Inflammatory macrophage treated with lipopolysaccharide for 4 hours (primary cell): Measurements from ENCODE around the gene MAN1C1.

Source experiments
- DNase-seq: peaks from one replicate; pipeline ENCODE4 v3.0.0-alpha.2; 2020

The MAN1C1 gene

GRCh38 chr1:25790472-25790871, 173.9 kb downstream of the MAN1C1 start:
- DNase-seq, result no peak

DNA sequence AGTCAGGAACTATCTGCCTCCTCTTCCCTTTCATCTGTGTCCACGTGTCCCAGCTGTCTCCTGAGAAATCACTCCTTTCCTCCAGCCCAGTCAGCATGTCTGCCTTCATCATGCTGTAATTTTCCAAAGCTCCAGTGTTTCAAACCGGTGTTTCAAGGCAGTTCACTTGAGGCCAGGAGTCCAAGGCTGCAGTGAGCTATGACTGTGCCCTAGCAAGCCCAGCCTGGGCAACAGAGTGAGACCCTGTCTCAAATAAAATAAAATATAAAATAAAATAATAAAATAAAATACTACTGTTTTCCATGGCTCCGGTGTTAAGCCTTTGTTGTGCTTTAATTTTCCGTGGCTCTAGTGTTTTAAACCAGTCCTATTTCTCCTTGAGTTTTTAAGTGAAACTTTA, 175.5 kb downstream of the MAN1C1 start:
- DNase-seq, result no peak

DNA sequence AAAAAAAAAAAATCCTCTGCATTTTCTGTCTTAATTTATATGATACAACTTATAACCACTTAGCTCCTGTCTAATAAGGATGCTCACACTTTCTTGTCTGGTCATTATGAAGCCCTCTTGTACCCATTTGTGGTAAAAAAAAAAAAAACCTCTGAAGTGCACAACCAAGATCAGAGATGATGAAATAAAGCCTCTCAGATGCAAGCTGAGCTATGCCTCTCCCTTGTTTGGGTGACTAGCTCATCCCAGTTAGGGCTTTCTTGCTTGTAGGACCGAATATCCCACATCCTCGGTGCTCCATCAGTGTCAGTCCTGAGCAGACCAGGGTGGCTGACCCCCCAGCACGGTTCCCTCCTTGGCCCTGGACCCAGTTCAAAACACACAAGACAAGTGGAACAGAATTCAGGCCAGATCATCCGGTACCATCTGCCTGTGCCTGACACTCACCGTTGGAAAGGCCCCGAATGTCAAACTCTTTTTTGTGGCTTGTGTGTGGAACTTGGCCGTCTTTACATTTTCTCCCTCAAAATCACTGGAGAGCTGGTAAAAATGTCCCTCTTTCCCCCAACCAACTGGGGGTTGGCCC, 177.1 kb downstream of the MAN1C1 start:
- no peak for DNase-seq

- DNase-seq, result no peak
These were observed 177.7 kb downstream of the MAN1C1 start for GRCh38 chr1:25794325-25794724.

DNA sequence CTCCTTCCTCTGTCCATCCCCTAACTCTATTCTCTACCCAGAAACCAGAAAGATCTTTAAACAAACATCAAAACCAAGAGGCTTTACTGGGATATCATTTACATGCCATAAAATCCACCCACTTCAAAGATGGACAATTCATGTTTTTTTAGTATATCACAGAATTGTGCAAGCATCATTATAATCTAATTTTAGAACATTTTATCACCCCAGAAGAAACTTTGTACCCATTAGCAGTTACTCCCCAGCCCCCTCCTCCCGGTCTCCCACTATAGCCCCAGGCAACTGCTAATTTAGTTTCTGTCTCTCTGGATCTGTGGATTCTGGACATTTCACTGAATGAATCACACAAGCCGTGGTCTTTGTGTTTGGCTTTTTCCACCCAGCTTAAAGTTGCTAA, 178.6 kb downstream of the MAN1C1 start:
- DNase-seq, result no peak

DNA sequence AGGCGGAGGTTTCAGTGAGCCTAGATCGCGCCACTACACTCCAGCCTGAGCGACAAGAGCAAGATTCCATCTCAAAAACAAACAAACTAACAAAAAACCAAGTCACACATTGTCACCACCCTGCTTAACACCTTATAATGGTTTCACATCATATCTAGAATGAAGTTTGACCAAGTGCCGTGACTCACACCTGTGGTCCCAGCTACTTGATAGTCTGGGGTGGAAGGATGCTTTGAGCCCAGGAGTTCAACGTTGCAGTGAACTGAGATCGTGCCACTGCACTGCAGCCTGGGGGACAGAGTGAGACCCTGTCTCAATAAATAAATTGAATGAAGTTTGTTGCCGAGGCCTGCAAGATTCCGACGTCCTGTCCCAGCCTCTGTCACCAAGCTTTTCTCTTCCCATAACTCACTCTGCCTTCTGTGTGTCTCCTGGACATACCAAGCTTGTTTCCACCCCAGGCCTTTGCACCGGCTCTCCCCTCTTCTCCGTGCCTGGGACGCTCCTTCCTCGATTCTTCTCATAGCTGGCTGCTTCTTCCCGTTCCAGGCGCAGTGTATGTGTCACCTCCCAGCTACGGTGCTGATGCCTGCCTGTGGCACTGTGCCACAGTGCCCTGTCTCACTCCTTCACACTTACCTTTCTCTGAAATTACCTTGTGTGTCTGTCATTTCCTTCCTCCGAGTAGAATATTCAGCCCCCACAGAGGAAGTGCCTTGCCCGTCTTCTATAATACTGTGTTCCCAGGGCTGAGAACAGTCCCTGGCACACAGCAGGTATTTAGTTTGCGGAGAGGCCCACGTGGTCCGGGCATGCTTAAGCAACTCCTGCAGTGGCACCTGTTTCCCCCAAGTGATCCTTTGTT, 179.6 kb downstream of the MAN1C1 start:
- DNase-seq, result no peak

DNA sequence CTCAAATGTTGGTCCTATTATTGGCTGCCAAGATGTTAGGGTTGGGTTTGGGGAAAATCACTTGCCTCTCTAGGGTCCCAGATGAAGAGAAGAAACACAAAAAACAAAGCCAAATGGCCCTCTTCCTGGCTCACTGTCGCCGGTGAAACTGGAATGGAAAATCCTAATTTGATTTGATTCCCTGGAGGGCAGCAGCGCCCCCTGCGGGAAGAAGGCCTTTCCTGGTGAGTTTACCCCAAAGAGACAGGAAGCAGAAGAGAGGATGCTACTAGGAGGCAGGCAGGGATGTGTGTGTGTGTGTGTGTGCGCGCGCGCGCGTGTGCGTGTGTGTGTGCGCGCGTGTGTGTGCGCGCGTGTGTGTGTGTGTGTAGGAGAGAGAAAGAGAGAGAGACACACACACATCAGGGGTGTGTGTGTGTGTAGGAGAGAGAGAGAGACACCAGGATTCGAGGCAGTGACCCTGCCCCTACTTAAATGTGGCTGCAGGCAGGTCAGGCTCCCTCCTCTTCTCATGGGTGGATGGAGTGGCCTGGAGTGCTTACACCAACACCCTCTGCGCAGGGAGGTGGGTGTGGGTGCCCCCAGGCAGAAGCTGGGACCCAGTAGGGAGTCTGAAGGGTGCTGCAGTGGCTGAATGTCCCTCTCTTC, 180.3 kb downstream of the MAN1C1 start:
- peak; percentile 71 for DNase-seq

DNA sequence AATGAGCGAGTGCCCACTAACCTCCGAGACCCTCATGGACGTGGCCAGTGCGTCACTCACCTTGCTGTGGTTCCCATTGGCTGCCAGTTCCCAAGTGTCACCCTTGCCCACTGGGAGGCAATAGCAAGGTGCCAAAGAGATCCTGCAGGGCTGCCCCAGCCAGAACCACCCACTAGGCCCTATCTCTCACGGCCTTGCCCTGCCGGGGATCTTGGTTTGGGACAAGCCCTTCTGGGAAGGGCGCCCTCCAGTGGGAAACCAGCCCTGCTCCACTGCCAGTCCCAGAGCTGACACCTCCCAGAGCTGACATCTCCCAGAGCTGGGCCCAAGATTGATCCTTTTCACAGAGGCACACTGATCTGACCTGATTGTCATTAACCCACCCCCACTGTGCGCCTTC, 181.3 kb downstream of the MAN1C1 start:
- DNase-seq, result peak; percentile 55

GRCh38 chr1:25798666-25799351, 182.2 kb downstream of the MAN1C1 start:
- no peak for DNase-seq

- no peak for DNase-seq
These were observed 182.9 kb downstream of the MAN1C1 start for GRCh38 chr1:25799352-25799934.

DNA sequence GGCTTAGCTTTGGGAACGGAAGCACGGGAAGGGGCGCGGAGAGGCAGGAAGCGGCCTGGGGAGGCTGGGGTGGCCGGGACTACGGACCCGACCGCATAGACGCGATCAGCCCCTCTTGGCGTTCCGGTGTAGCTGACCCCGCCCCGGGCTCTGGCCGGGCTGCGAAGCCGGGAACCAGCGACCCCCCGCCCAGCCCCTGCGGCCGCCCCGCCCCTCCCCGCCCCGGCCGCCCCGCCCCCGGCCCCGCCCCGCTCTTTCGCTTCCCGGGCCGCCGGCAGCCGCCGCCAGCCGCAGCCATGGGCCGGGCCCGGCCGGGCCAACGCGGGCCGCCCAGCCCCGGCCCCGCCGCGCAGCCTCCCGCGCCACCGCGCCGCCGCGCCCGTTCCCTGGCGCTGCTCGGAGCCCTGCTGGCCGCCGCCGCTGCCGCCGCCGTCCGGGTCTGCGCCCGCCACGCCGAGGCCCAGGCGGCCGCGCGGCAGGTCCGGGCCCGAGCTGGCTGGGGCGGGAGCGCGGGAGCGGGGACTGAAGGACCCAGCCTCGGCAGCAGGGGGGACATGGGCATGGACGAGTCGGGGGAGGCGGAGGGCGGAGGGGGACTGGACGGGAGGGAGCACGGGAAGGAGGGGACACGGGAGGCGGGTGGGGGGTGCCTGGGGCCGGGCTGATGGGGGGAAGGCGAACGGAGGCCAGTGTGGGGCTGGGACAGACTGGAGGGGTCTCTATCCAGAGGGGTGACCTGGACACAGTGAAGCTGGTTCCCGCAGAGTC, 183.5 kb downstream of the MAN1C1 start, which contains the start of gene SELENON:
Gene SELENON (plus strand): TSS at position 259 of the 768 bp plus-strand sequence. CDS start 38 bp downstream, at position 297.
- DNase-seq, result peak; percentile 31

DNA sequence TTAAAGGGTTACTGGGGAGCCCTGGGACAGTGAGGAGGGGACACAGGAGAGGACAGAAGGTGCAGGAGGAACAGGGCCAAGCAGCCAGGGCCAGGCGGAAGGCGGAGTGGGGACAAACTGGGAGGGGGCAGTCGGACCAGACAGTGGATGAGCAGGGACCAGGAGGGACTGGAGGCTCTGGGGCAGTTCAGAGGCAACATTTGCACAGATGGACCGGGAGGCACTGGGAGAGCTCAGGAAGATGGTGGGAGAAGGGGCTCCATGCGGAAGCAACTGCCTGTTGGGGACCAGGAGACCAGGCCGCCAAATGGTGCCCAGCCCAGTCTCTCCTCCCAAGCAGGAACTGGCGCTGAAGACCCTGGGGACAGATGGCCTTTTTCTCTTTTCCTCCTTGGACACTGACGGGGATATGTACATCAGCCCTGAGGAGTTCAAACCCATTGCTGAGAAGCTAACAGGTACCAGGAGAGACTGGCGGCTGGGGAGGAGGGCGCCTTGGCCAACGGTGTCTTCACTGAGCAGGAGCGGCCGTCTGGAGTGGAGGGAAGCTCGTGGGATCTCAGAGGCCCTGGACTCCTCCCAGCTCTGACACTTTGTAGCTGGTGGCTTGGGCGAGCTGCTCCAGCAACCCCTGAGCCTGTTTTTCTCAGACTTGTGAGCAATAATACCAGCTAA, 184.2 kb downstream of the MAN1C1 start:
- peak; percentile 10 for DNase-seq

GRCh38 chr1:25802915-25803314, 186.3 kb downstream of the MAN1C1 start:
- peak; percentile 30 for DNase-seq

- no peak for DNase-seq
These were observed 186.8 kb downstream of the MAN1C1 start for GRCh38 chr1:25803368-25803767.

- DNase-seq, result peak; percentile 89
These were observed 187.8 kb downstream of the MAN1C1 start for GRCh38 chr1:25804244-25804963.

GRCh38 chr1:25804964-25805862, 188.6 kb downstream of the MAN1C1 start:
- DNase-seq, result no peak

GRCh38 chr1:25805863-25806225, 189.3 kb downstream of the MAN1C1 start:
- no peak for DNase-seq

DNA sequence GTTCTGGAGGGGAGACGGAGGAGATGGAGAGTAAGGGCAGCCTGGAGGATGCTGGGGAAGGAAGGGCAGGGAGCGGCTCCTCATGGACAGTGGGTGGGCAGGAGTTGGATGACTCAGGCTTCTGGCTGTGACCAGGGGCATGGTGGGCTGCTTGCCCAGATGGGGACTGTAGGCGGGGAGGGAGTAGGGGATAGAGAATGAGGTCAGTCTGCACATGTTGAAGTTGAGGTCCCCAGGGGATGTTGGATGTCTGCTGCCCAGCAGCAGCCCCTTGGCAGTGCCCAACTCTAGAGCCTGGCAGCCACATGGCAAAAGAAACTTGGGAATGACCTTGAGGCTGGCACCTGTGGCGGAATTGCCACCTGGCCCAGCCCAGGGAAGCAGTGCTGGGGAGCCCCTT, 189.8 kb downstream of the MAN1C1 start:
- no peak for DNase-seq

- DNase-seq, result peak; percentile 43
These were observed 191.1 kb downstream of the MAN1C1 start for GRCh38 chr1:25807480-25808390.
